Suprapubic skin (tissue), 3 donors: Measurements from ENCODE around the gene LRRC7.

Source experiments
- CTCF ChIP-seq, 2 donors: fragments of 200-600 bp in 1 of 2; fragments of 450-650 bp in 1 of 2; sonication (generic) in 1 of 2; IDR thresholded peaks; one replicate each; pipeline ENCODE4 v1.5.1; 2016 to 2019; ENCODE audit warnings: antibody characterized with exemption in 2 of 2, mild to moderate bottlenecking in 1 of 2, moderate library complexity in 1 of 2
- EP300 ChIP-seq: sonication (generic); formaldehyde crosslinking; IDR thresholded peaks from one replicate; pipeline ENCODE4 v1.6.1; 2017; ENCODE audit warnings: antibody characterized with exemption
- POLR2A ChIP-seq, 2 donors: fragments of 450-650 bp; IDR thresholded peaks; one replicate each; pipeline ENCODE4 v1.6.1; 2017; ENCODE audit warnings: antibody characterized with exemption in 2 of 2, mild to moderate bottlenecking in 2 of 2, moderate library complexity in 2 of 2

- TF ChIP-seq CTCF (IDR thresholded peaks at IDR 0.05) (no peak), EP300 (no peak), POLR2A (IDR thresholded peaks at IDR 0.05) (no peak)
These were observed 81.8 kb downstream of the LRRC7 start for GRCh38 chr1:69649383-69649990.
